GM19035 (cell line): ENCODE data around the gene GRID2.

Experiments used
- ATAC-seq: cut with Tn5 transposase; IDR thresholded peaks from one replicate; pipeline ENCODE4 v1.9.1; 2021; ENCODE audit not compliant: unreplicated experiment

Gene GRID2

DNA sequence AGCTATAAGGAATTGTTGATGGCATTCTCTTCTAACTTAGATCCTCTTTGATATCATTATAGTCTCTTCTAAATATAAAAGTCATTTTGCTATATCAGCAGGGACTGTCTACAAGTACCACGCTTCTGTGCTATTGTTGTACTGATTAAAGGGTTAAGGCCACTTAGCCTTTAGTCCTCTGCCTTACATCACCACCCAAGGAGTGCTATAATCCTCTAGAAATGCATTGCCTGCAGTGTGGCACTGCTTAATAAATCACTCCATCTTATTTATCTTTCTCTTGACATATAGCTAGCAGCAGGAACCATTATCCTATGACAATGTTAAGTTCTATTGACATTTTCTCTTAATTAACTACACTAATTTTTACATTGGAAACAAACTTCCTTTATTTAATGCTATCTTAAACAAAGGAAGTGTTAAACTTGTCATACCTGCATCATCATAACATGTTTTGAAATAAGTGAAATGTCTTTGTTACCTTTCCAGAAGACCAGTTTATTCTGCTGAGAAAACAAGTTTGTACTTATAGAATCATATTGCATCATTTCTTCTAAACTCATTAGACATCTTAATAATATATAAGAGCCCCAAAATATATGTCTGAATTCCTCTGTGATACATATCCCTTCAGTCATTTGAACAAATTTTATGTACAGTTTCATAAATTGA is 1163.9 kb downstream of the GRID2 start:
- no peak for ATAC-seq

DNA sequence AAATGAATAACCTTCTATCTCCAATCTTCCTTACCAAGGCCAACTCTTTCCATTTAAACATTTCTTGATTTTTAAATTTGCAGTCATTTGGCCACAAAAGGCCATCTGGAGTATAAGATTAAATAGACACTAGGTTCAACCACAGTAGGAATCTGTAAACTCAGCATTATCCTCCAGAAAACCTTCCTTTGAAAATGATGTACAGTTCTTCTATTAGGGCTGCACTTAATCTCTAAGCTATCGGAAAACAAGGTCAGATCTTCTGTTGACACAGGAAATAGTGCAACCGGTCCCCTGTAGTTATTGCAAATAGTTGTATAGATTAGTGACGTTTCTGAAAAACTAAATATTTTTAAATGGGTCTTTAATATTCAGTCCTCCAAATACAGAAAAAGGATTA is 1165.8 kb downstream of the GRID2 start:
- ATAC-seq = no peak

GRCh38 chr4:93475730-93476129 is 1172.0 kb downstream of the GRID2 start:
- ATAC-seq = no peak

DNA sequence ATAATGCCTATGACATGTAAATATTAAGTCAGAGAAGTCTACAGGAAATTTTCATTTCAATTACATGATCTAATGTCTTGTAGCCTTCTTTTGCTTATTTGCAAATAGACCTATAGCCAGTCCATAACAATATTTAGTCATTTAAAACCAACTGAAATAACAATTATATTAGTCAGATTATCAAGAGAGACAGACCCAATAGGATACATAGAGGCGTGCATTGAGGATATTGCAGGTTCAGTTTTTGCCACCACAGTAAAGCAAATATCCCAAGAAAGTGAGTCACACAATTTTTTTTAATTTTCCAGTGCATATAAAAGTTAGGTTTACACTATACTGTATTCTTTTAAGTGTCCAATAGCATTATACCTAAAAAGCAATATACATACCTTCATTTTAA is 1175.0 kb downstream of the GRID2 start:
- ATAC-seq = no peak

GRCh38 chr4:93480452-93480851 is 1176.7 kb downstream of the GRID2 start:
- no peak for ATAC-seq

DNA sequence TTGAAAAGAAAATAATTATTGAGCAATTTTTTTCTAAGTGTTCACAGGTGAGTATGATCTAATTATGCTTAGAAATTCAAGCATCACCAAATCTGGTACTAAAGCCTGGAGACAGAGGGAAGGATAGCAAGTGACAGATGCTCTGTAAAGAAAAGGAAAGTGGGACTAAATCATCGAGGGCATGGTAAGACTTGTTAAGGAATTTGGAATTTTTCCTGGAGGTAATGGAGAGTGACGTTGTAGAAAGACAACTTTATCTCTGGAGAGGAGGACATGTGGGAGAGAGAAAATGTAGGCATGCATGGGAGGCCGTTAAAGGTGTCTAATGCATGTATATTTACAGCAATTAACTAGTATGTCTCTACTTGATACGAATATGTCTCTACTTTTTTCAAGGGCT is 1191.6 kb downstream of the GRID2 start:
- ATAC-seq = no peak

DNA sequence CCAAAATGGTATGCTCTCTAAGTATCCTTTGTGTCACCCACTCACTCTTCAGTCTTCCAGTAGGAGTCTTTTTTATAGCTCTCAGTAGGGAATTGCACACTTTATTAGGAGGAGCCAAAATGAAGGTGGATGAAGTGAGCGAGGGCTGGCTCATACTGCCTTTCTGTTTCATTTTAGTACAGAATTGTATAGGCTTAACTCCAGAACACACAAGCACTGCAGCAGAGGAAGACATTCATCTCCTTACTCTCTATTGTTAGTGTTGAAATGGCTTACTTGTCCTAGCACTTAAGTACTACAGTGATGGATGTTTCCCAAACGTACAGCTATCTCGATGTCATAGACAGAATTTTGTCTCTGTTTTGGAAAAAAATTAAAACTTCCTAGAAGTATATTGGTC is 1197.5 kb downstream of the GRID2 start:
- no peak for ATAC-seq

DNA sequence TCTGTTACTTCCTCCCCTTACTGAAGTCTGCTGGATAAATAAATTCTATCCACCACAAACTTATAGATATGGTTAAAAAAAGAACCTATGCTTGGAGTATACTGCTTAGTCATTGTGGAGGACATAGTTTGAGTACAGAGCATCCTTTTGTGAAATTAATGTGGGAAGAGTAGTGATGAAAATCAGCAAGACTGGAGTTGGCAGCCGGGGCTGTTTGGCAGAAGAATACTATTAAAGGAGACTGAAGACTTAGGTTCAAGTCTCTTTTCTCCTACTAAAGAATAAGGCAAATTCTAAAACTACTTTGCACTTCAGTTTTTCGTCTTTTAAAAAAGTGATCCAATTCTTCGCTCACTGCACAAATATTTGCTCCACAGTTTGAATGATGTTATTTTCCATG is 1198.2 kb downstream of the GRID2 start:
- no peak for ATAC-seq

DNA sequence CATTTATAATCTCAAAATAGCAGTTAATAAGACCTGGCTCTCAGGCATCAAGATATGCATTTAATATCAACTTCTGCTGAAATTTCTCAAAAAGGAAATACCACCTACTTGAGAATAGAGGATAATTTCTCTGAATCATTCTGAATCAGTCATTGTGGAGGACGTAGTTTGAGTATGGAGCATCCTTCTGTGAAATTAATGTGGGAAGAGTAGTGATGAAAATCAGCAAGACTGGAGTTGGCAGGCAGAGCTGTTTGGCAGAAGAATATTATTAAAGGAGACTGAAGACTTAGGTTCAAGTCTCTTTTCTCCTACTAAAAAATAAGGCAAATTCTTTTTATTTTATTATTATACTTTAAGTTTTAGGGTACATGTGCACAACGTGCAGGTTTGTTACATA is 1199.2 kb downstream of the GRID2 start:
- no peak for ATAC-seq

GRCh38 chr4:93513851-93514250 is 1210.1 kb downstream of the GRID2 start:
- ATAC-seq = no peak

- ATAC-seq = no peak
These were observed 1211.4 kb downstream of the GRID2 start for GRCh38 chr4:93515208-93515607.

DNA sequence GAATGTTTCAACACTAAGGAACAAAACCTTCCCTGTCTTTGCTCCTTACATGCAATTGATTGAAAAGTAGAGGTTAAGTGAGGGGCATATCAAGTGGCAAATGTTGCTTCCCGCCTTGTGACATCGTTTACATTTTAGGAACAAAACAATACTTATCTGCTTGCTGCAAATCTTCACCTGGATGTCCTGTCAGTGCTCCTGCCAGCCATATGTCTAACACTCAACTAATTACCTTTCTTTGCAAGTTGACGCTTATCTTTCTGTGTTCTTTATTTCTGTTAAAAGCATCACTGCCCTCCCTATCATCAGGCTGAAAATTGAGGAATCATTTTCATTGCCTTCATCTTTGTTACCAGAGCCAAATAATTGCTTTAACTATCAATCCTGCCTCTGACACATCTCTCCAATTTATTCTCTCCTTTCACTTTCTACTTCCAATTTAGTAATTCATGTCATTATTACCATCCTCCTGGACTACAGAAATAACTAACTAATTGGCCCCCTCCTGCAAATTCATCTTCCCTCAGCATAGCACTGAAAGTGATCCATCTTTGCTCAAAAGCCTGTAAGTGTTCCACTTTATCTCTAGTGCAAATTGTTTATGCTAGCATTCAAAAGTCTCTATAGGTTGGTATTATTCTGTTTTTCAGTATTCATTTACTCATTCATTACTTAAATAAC is 1226.1 kb downstream of the GRID2 start:
- ATAC-seq = no peak

- no peak for ATAC-seq
These were observed 1228.5 kb downstream of the GRID2 start for GRCh38 chr4:93532234-93532633.

DNA sequence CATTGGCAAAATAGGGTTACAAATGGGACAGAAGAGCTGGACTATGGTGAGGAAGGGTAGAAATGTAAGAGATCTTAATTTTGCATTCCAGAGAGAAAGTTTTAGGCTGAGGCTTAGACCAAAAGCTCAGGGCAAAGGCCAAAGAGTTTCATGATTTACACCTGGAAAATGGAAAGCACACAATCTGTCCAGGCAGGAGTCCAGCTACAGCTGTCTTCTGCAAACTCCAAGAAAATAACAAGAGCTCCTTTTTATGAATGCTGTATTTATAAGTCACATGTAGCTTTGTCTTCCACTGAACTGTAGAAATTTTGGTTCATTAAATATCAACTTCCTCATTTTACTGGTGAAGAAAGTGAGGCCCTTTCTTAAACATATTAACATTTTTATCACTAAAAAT is 1236.8 kb downstream of the GRID2 start:
- no peak for ATAC-seq

DNA sequence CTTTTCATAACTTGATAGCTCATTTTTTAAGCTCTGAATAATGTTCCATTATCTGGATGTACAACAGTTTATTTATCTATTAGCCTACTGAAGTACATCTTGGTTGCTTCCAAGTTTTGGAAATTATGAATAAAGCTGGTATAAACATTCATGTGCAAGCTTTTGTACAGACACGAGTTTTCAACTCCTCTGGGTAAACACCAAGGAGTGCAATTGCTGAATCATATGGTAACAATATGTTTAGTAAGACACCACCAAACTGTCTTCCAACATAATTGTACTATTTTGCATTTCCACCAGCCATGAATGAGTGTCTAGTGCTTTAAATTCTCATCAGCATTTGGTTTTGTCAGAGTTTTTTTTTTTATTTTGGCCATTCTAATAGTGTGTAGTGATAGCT is 1258.1 kb downstream of the GRID2 start:
- ATAC-seq = no peak

DNA sequence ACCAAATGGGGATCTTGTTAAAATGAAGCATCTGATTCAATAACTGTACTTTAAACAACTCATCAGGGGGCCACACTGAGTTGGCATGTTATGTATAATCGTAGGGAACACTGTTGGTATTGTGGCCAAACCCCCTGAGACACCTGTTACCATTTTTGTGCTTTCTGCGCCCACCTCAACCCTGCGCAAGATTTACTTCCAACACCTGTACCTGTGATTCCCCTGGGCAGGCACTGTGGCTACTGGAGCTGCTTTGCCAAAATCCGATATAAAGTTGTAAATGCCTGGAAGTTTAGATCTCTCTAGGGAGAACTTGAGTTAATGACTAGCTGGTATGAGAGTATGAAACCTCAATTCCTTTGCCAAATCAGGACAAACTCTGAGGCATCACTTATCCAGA is 1265.0 kb downstream of the GRID2 start:
- no peak for ATAC-seq

DNA sequence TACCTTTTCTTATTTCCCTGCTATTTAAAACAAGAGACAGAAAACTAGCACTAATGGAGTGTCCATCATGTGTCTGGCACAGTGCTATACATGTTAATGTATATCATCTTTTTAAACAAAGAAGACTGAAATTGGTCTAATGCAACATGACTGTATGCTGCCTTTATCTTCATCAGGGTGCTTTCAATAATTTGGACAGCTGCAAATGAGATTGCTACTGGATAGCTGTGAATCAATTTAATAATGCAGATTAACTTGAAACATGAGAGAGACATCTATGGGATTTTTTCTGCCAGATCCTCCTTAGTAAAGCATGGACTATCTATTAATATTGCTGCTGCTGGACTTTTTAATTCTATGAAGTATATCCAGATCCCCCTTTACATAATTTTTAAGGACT is 1269.5 kb downstream of the GRID2 start:
- no peak for ATAC-seq

GRCh38 chr4:93578942-93579341 is 1275.2 kb downstream of the GRID2 start:
- ATAC-seq = no peak

DNA sequence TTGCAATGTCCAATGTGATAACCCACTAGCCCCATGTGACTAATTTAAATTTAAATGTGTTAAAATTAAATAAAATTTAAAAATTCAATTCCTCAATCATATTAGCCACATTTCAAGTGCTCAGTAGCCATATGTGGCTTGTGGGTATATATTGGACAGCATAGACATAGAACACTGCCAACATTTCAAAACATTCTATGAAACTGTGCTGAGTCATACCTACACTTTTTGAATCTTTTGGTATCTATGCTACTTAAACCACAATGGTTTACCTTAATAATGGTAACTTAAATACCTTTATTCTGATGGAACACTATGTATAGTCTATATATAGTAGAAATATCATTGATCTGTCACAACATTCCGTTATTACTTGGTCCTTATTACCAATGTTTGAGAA is 1301.4 kb downstream of the GRID2 start:
- no peak for ATAC-seq

DNA sequence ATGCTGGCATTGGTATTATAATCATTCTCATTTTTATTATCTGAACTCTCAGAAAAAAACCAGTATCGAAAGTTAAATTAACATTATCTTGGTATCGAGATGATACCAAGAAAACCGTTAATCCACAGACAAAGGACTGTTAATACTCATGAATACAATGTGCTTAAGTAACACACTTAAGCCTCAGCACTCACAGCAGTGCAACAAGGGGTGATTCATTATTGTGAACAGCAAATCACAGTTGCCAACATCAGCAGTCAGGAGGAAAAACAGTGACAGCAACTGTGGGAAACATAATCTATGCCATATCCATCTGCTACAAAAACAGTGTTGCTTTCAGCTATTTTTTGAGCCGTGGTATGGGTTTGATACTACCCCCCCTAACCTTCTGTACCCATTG is 1313.8 kb downstream of the GRID2 start:
- no peak for ATAC-seq

GRCh38 chr4:93633721-93634120 is 1330.0 kb downstream of the GRID2 start:
- ATAC-seq = no peak

- no peak for ATAC-seq
These were observed 1332.2 kb downstream of the GRID2 start for GRCh38 chr4:93635943-93636342.

- no peak for ATAC-seq
These were observed 1341.4 kb downstream of the GRID2 start for GRCh38 chr4:93645120-93645519.
